ENCODE measurements around the gene RAI2.

- TF ChIP-seq CTCF (IDR thresholded peaks at IDR 0.05) (no peak), POLR2A (IDR thresholded peaks at IDR 0.05) (no peak), EP300 (IDR thresholded peaks at IDR 0.05) (no peak)
Observed at GRCh38 chrX:17774053-17774452, 87.0 kb downstream of the RAI2 start.
